HG03025 (cell line): ENCODE measurements around the gene PRRT3.
A peak's percentile ranks its signal among the peaks of the same experiment; 100 is the strongest.

Experiments
- ATAC-seq: cut with Tn5 transposase; IDR thresholded peaks from one replicate; pipeline ENCODE4 v1.9.1; 2021; ENCODE audit warnings: mild to moderate bottlenecking, moderate library complexity; ENCODE audit not compliant: unreplicated experiment, low FRiP score

The PRRT3 gene

GRCh38 chr3:9951962-9952805 is at the start of gene PRRT3:
Gene PRRT3, minus strand, starts transcription at chr3:9952408. Its CDS starts 2,293 bp downstream, at chr3:9950115.
- no peak for ATAC-seq

GRCh38 chr3:10000686-10001085 is 48.5 kb upstream of the PRRT3 start:
- no peak for ATAC-seq

- no peak for ATAC-seq
Observed at GRCh38 chr3:9994086-9994844, 42.1 kb upstream of the PRRT3 start.

GRCh38 chr3:9986230-9986725 is 34.1 kb upstream of the PRRT3 start:
- ATAC-seq = peak; percentile 29

GRCh38 chr3:9980251-9980650 is 28.0 kb upstream of the PRRT3 start:
- no peak for ATAC-seq

- ATAC-seq = no peak
Observed at GRCh38 chr3:9978710-9979305, 26.6 kb upstream of the PRRT3 start.

- ATAC-seq = no peak
Observed at GRCh38 chr3:9976721-9977709, 24.8 kb upstream of the PRRT3 start.

GRCh38 chr3:9970020-9970652 is 17.9 kb upstream of the PRRT3 start:
- ATAC-seq = no peak

- ATAC-seq = no peak
Observed at GRCh38 chr3:9969632-9970019, 17.4 kb upstream of the PRRT3 start.

GRCh38 chr3:9966841-9967240 is 14.6 kb upstream of the PRRT3 start:
- ATAC-seq = no peak

- ATAC-seq = no peak
Observed at GRCh38 chr3:9965200-9965875, 13.1 kb upstream of the PRRT3 start.

GRCh38 chr3:9957214-9957613 is 5.0 kb upstream of the PRRT3 start:
- no peak for ATAC-seq

GRCh38 chr3:9955611-9956352 is 3.6 kb upstream of the PRRT3 start:
- no peak for ATAC-seq

- no peak for ATAC-seq
Observed at GRCh38 chr3:9955067-9955502, 2.9 kb upstream of the PRRT3 start.

- no peak for ATAC-seq
Observed at GRCh38 chr3:9951598-9951961, 628 bp downstream of the PRRT3 start.

GRCh38 chr3:9951126-9951525 is 1.1 kb downstream of the PRRT3 start:
- ATAC-seq = no peak

GRCh38 chr3:9949626-9950025 is 2.6 kb downstream of the PRRT3 start:
- ATAC-seq = no peak

GRCh38 chr3:9949115-9949514 is 3.1 kb downstream of the PRRT3 start:
- no peak for ATAC-seq
